Measurements from ENCODE around the gene SOAT1.
"Not testable (repeated sequence)": the region's sequence is repeated elsewhere in the genome, so short reads cannot be mapped to it uniquely, and the experiment has no call there.

The SOAT1 gene

DNA sequence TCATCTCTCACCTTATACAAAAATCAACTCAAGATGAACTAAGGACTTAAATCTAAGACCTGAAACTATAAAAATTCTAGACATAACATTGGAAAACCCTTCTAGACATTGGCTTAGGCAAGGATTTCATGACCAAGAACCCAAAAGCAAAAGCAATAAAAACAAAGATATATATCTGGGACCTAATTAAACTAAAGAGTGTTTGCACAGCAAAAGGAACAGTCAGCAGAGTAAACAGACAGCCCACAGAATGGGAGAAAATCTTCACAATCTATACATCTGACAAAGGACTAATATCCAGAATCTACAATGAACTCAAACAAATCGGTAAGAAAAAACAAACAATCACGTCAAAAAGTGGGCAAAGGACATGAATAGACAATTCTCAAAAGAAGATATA lies 105.8 kb downstream of the SOAT1 start:
- H3K36me3 Mint-ChIP-seq; DNase-seq (ENCODE audit: low spot score in 2 of 2); H3K4me3 Mint-ChIP-seq; H3K27ac Mint-ChIP-seq; H3K27me3 Mint-ChIP-seq; ATAC-seq (ENCODE audit: low read depth); H3K4me1 Mint-ChIP-seq; H3K9me3 Mint-ChIP-seq: not testable (repeated sequence)
